Measurements from ENCODE around the gene MUCL3. TPM values are rescaled to one million over a fixed set of nuclear protein-coding genes. Genes with fewer than 3 reads are reported as not detected.

Gene MUCL3
- total and polyA plus RNA-seq, 8 donors = 0.04 to 5.6 (median 0.64) TPM; not detected in 4

DNA sequence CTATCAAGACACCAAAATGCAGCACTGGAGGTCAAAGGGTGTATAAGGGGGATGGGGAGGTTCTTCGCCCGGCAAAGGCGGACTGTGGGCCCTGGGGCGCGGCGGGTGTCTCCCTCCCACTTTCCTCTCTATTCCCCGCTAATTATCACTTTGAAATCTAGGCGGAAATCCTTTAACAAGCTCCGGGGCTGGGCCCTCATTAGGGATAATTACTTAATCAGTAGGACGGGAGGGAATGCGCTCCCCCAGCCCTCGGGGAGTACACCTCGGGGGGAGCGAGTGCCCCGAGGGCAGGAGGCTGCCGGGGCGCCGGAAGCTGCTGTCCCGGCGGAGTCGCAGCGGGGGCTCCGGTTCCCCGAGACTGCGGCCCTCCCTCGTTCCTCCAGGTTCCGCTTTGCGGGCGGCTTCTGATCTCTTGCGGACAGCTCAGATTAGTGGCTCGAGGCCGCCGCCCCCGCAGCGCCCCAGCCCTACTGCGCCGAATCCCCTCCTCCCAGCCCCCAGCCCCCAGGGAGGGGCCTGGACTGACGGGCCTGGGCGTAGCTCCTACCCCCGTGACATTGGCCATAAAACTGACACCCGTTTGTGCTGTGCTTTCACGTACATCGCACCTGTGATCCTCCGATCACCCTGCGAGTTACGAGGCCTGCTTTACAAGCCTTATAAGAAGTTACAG lies 14.7 kb downstream of the MUCL3 start:
- Histone ChIP-seq H3K9me3 (no peaks in the 10 kb centered on the region), H3K36me3 (no peaks in the 10 kb centered on the region), H3K27me3 (peaks cover 0 to 4% (median 0%) of the 10 kb centered on the region in 4 donors), H3K4me3 (peak overlapping the region; percentile 4 to 45 (median 20)), H3K4me1 (peaks cover 0 to 3% (median 0%) of the 10 kb centered on the region in 3 donors), H3K27ac (no peak overlapping the region)
- DNase-seq (peak in 5 of 6 donors; percentile 54 to 81 (median 72)), FAIRE-seq (no peak), ATAC-seq (peak; percentile 84 to 94 (median 90))
- 13 to 17% methylated on average over 41 to 46 of the region's 46 CpGs for WGBS, 2 donors
- TF ChIP-seq CTCF (IDR thresholded peaks at IDR 0.05) = no peak
- intact Hi-C loops (cut with DNase I) = no loop called here

DNA sequence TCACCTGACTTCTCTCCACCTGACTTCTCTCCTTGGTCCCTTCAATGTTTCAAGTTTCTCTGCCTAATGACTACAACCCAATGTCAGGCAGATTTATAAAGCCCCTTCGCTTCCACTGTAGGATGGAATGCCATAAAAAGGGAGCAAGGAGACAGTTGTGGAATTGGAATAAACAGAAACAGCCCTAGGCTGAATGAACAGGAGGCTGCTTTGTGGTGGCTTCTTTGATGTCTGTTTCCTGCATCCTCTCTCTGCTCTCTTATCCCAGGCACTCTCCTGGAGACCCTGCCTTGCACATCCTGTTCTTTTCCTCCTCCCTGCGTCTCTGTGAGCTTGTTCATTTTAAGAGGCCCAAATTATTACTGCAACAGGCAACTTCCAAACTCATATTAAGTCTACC lies 16.9 kb downstream of the MUCL3 start:
- TF ChIP-seq CTCF (IDR thresholded peaks at IDR 0.05) = no peak

DNA sequence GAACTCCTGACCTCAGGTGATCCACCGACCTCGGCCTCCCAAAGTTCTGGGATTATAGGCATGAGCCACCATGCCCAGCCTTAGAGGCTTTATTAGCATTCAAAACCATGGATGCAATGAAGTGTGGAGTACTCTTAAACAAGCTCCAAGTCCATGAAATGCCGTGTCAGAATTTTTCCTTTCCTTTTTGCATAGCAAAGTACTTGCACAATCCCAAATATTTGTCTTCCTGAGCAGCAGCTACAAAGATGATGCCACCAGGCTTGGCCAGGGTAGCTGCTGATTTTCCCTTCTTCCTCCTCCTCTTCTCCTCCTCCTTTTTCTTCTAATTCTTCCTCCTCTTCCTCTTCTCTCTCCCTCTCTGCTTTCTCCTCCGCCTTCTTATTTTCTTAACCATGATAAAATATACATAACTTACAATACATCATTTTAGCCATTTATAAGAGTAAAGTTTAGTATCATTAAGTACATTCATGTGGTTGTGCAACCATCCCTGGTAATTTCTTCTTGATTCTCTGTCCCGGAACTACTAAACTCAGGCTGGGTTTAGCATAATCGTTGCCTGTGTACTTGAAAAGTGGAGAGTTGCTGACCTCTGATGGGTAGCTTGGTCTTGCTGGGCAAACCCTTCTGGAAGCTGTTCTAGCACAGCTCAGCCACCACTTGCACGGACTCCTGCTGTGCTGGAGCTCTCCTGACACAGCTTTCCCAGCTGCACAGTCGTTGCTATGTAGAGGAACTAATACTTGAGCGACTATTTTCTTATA lies 20.3 kb downstream of the MUCL3 start:
- no peaks in the 10 kb centered on the region for H3K9me3 ChIP-seq
- H3K36me3 ChIP-seq = no peaks in the 10 kb centered on the region
- no peak overlapping the region for H3K27ac ChIP-seq
- ATAC-seq = no peak
- FAIRE-seq = no peak
- intact Hi-C loops (cut with DNase I) = no loop called here
- WGBS, 2 donors = 61 to 64% methylated on average over 9 of the region's 9 CpGs
- peaks cover 0 to 4% (median 0%) of the 10 kb centered on the region in 4 donors for H3K27me3 ChIP-seq
- no peak overlapping the region for H3K4me3 ChIP-seq
- no peak for DNase-seq
- TF ChIP-seq CTCF (IDR thresholded peaks at IDR 0.05) = no peak
- peaks cover 0 to under 1% (median 0%) of the 10 kb centered on the region in 3 donors for H3K4me1 ChIP-seq

More for the DNA sequence above, 16.9 kb downstream of the MUCL3 start:
- Histone ChIP-seq H3K4me1 (peaks cover 0 to 3% (median 0%) of the 10 kb centered on the region in 3 donors), H3K9me3 (no peaks in the 10 kb centered on the region), H3K27ac (no peak overlapping the region), H3K4me3 (no peak overlapping the region), H3K36me3 (no peaks in the 10 kb centered on the region), H3K27me3 (peaks cover 0 to 4% (median 0%) of the 10 kb centered on the region in 4 donors)
- ATAC-seq = no peak
- no peak for DNase-seq
- 86 to 93% methylated on average over 2 of the region's 2 CpGs for WGBS, 2 donors
- intact Hi-C loops (cut with DNase I) = no loop called here
- no peak for FAIRE-seq

DNA sequence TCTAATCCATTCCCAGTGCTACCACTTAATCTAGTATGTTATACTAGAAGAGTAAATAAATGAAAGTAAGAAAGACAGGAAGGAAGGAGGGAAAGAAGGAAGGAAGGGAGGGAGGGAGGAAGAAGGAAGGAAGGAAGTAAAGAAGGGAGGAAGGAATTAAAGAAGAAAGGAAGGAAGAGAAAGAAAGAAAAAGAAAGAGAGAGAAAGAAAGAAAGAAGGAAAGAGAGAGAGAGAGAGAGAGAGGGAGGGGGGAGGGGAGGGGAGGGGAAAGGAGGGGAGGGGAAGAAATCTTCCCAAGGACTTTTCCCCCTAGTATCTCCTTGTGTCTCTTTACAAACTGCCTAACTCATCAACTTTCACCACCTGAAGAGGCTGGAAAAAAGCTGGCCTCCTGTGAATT lies 21.9 kb downstream of the MUCL3 start:
- intact Hi-C loops (cut with DNase I) = no loop called here
- Histone ChIP-seq H3K27me3 (peaks cover 0 to 4% (median 0%) of the 10 kb centered on the region in 4 donors), H3K4me1 (no peaks in the 10 kb centered on the region), H3K4me3 (no peak overlapping the region), H3K36me3 (no peaks in the 10 kb centered on the region), H3K9me3 (no peaks in the 10 kb centered on the region), H3K27ac (no peak overlapping the region)
- DNase-seq (no peak), FAIRE-seq (no peak), ATAC-seq (no peak)
- TF ChIP-seq CTCF (IDR thresholded peaks at IDR 0.05) = no peak
